ENCODE data around the gene CTSK. TPM values are rescaled to one million over a fixed set of nuclear protein-coding genes. Genes with fewer than 3 reads are reported as not detected.

Gene CTSK
- total and polyA plus RNA-seq, 2 experiments from 2014 or later: 2.0 to 3.8 TPM

DNA sequence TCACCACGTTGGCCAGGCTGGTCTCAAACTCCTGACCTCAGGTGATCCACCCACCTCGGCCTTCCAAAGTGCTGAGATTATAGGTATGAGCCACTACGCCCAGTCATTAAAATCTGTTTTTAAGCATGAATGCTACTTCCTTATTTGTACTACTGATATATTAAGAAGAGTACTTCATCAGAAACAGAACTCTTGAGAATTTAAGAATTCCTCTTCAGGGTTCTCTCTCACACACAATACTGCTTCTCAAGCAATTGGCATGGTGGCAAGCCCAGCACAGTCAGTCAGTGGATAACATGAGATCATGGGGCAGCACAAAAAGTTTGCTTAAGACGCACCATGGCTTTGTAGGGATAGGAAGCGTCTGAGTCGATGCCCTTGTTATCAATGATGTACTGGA, 56.6 kb downstream of the CTSK start:
- H3K4me1 ChIP-seq (ENCODE audit: low read depth): peaks cover 8% of the 10 kb centered on the region
- no peaks in the 10 kb centered on the region for H3K9me3 ChIP-seq (ENCODE audit: low read depth)
- no peaks in the 10 kb centered on the region for H3K27me3 ChIP-seq
- no peak for DNase-seq (ENCODE audit: low read depth in 1 of 2, low spot score in 1 of 2)
- H3K27ac ChIP-seq: no peak overlapping the region
- TF ChIP-seq, protein P1, sequence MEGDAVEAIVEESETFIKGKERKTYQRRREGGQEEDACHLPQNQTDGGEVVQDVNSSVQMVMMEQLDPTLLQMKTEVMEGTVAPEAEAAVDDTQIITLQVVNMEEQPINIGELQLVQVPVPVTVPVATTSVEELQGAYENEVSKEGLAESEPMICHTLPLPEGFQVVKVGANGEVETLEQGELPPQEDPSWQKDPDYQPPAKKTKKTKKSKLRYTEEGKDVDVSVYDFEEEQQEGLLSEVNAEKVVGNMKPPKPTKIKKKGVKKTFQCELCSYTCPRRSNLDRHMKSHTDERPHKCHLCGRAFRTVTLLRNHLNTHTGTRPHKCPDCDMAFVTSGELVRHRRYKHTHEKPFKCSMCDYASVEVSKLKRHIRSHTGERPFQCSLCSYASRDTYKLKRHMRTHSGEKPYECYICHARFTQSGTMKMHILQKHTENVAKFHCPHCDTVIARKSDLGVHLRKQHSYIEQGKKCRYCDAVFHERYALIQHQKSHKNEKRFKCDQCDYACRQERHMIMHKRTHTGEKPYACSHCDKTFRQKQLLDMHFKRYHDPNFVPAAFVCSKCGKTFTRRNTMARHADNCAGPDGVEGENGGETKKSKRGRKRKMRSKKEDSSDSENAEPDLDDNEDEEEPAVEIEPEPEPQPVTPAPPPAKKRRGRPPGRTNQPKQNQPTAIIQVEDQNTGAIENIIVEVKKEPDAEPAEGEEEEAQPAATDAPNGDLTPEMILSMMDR (IDR thresholded peaks at IDR 0.05; ENCODE audit: low read depth, low read length): no peak
- no peak overlapping the region for H3K4me3 ChIP-seq
- no peaks in the 10 kb centered on the region for H3K36me3 ChIP-seq

- Histone ChIP-seq H3K27ac (no peak overlapping the region), H3K36me3 (no peaks in the 10 kb centered on the region), H3K4me3 (no peak overlapping the region), H3K27me3 (no peaks in the 10 kb centered on the region), H3K4me1 (ENCODE audit: low read depth) (no peaks in the 10 kb centered on the region), H3K9me3 (ENCODE audit: low read depth) (no peaks in the 10 kb centered on the region)
- TF ChIP-seq, protein P1 (IDR thresholded peaks at IDR 0.05; ENCODE audit: low read depth, low read length): no peak
- DNase-seq (ENCODE audit: low read depth in 1 of 2, low spot score in 1 of 2): no peak
Measured at GRCh38 chr1:150749720-150750311, 58.2 kb downstream of the CTSK start.

DNA sequence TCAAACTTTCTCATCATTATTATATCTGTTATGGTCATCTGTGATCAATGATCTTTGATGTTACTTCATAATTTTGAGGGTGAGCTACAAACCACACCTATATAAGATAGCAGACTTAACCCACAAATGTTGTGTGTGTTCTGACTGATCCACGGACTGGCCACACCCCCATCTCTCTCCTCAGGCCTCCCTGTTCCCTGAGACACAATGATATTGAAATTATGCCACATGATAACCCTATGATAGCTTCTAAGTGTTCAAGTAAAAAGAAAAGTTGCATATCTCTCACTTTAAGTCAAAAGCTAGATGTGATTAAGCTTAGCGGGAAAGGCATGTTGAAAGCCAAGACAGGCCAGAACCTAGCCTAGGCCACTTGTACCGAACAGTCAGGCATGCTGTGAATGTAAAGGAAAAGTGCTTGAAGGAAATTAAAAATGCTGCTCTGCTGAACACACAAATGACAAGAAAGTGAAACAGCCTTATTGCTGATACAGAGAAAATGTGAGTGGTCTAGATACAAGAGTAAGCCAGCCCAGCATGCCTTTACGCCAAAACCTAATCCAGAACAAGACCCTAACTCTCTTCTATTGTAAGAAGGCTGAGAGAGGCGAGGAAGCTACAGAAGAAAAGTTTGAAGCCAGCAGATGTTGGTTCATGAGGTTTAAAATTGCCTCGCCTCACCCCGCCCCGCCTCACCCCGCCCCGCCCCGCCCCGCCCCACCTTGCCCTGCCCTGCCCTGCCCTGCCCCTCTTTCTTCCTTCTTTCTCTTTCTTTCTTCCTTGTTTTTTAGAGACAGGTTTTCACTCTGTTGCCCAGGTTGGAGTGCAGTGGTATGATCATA, 59.0 kb downstream of the CTSK start:
- Histone ChIP-seq H3K36me3 (no peaks in the 10 kb centered on the region), H3K4me1 (ENCODE audit: low read depth) (no peaks in the 10 kb centered on the region), H3K9me3 (ENCODE audit: low read depth) (no peaks in the 10 kb centered on the region), H3K27ac (no peak overlapping the region), H3K4me3 (no peak overlapping the region), H3K27me3 (no peaks in the 10 kb centered on the region)
- TF ChIP-seq, protein P1 (IDR thresholded peaks at IDR 0.05; ENCODE audit: low read depth, low read length): no peak
- no peak for DNase-seq (ENCODE audit: low read depth in 1 of 2, low spot score in 1 of 2)

Other genes starting within 250 kb of the CTSK start
- gene MCL1, start 228.7 kb downstream of the CTSK start, total RNA-seq: 96.5 and 101 TPM in 2 replicates
- 61.2 and 65.2 TPM in 2 replicates for gene MCL1, start 228.7 kb downstream of the CTSK start, polyA plus RNA-seq
- gene ENSA, start 178.6 kb downstream of the CTSK start, total RNA-seq: 65.9 and 158 TPM in 2 replicates
- gene ENSA, start 178.6 kb downstream of the CTSK start, polyA plus RNA-seq: 62.2 and 82.2 TPM in 2 replicates
- 6.6 and 11.8 TPM in 2 replicates for gene GOLPH3L, start 111.1 kb downstream of the CTSK start, total RNA-seq
- gene GOLPH3L, start 111.1 kb downstream of the CTSK start, polyA plus RNA-seq: 17.4 and 22.3 TPM in 2 replicates
- gene HORMAD1, start 87.4 kb downstream of the CTSK start, total RNA-seq: not detected in 2 replicates
- gene HORMAD1, start 87.4 kb downstream of the CTSK start, polyA plus RNA-seq: not detected in 2 replicates
- 0.03 TPM in 1 of 2 replicates, not detected in the other for gene CTSS, start 42.5 kb downstream of the CTSK start, total RNA-seq
- not detected in 2 replicates for gene CTSS, start 42.5 kb downstream of the CTSK start, polyA plus RNA-seq
- 46.8 and 87.3 TPM in 2 replicates for gene ARNT, start 68.3 kb upstream of the CTSK start, total RNA-seq
- gene ARNT, start 68.3 kb upstream of the CTSK start, polyA plus RNA-seq: 29.4 and 44.0 TPM in 2 replicates
- not detected in 2 replicates for gene CTXND2, start 78.9 kb upstream of the CTSK start, total RNA-seq
- gene CTXND2, start 78.9 kb upstream of the CTSK start, polyA plus RNA-seq: not detected in 2 replicates
- gene SETDB1, start 118.1 kb upstream of the CTSK start, total RNA-seq: 37.8 and 69.9 TPM in 2 replicates
- gene SETDB1, start 118.1 kb upstream of the CTSK start, polyA plus RNA-seq: 20.1 and 23.7 TPM in 2 replicates
- gene CERS2, start 166.6 kb upstream of the CTSK start, total RNA-seq: 64.7 and 65.0 TPM in 2 replicates
- gene CERS2, start 166.6 kb upstream of the CTSK start, polyA plus RNA-seq: 119 and 124 TPM in 2 replicates
- gene ANXA9, start 174.0 kb upstream of the CTSK start, total RNA-seq: 0.21 and 1.7 TPM in 2 replicates
- gene ANXA9, start 174.0 kb upstream of the CTSK start, polyA plus RNA-seq: 1.4 and 2.0 TPM in 2 replicates
- 29.3 and 35.6 TPM in 2 replicates for gene MINDY1, start 198.6 kb upstream of the CTSK start, total RNA-seq
- gene MINDY1, start 198.6 kb upstream of the CTSK start, polyA plus RNA-seq: 11.5 and 18.9 TPM in 2 replicates
- gene PRUNE1, start 200.2 kb upstream of the CTSK start, total RNA-seq: 44.1 and 51.6 TPM in 2 replicates
- 52.2 and 67.3 TPM in 2 replicates for gene PRUNE1, start 200.2 kb upstream of the CTSK start, polyA plus RNA-seq
- gene BNIPL, start 228.3 kb upstream of the CTSK start, total RNA-seq: 0.66 and 1.3 TPM in 2 replicates
- 0.65 and 1.3 TPM in 2 replicates for gene BNIPL, start 228.3 kb upstream of the CTSK start, polyA plus RNA-seq
- gene C1orf56, start 239.5 kb upstream of the CTSK start, total RNA-seq: 11.6 and 13.6 TPM in 2 replicates
- gene C1orf56, start 239.5 kb upstream of the CTSK start, polyA plus RNA-seq: 15.6 TPM in 2 replicates